ENCODE measurements around the gene MFNG. TPM values are rescaled to one million over a fixed set of nuclear protein-coding genes. Genes with fewer than 3 reads are reported as not detected.

Gene MFNG
- total and polyA plus RNA-seq, 2 experiments from 2014 or later, result 3.3 TPM

GRCh38 chr22:37498289-37498909 lies 12.2 kb upstream of the MFNG start:
- Histone ChIP-seq H4K20me1 (ENCODE audit: insufficient read depth, poor library complexity, severe bottlenecking) (no peaks in the 10 kb centered on the region), H3K9me2 (replicated peaks; ENCODE audit: insufficient read depth) (no peaks in the 10 kb centered on the region), H3K36me3 (replicated peaks; ENCODE audit: insufficient read depth, low read depth) (no peaks in the 10 kb centered on the region), H3K4me2 (no peak overlapping the region), H3K27me3 (no peaks in the 10 kb centered on the region), H3K27ac (no peak overlapping the region), H3K4me1 (ENCODE audit: insufficient read depth) (peaks cover 38% of the 10 kb centered on the region), H3K4me3 (no peak overlapping the region), H3K9me3 (ENCODE audit: low read depth) (no peaks in the 10 kb centered on the region), H3K79me2 (no peaks in the 10 kb centered on the region), H2AFZ (no peak overlapping the region)
- DNase-seq (ENCODE audit: low spot score), result peak; percentile 83
- WGBS (ENCODE audit: low lambda C conversion rate, missing lambda C conversion rate), result 51% methylated on average over 14 of the region's 15 CpGs
- TF ChIP-seq EZH2phosphoT487 (IDR thresholded peaks at IDR 0.05; ENCODE audit: low read depth, severe bottlenecking, unreplicated experiment) (no peak), CTCF (IDR thresholded peaks at IDR 0.05; ENCODE audit: poor library complexity) (peak; percentile 55)

GRCh38 chr22:37497062-37497599 lies 10.9 kb upstream of the MFNG start:
- Histone ChIP-seq H3K4me2 (no peak overlapping the region), H3K27ac (no peak overlapping the region), H3K36me3 (replicated peaks; ENCODE audit: insufficient read depth, low read depth) (no peaks in the 10 kb centered on the region), H3K79me2 (no peaks in the 10 kb centered on the region), H3K4me1 (ENCODE audit: insufficient read depth) (peaks cover 28% of the 10 kb centered on the region), H3K9me3 (ENCODE audit: low read depth) (no peaks in the 10 kb centered on the region), H4K20me1 (ENCODE audit: insufficient read depth, poor library complexity, severe bottlenecking) (no peaks in the 10 kb centered on the region), H2AFZ (no peak overlapping the region), H3K27me3 (no peaks in the 10 kb centered on the region), H3K9me2 (replicated peaks; ENCODE audit: insufficient read depth) (no peaks in the 10 kb centered on the region), H3K4me3 (no peak overlapping the region)
- TF ChIP-seq CTCF (IDR thresholded peaks at IDR 0.05; ENCODE audit: poor library complexity) (no peak), EZH2 (IDR thresholded peaks at IDR 0.05; ENCODE audit: borderline replicate concordance) (no peak), EZH2phosphoT487 (IDR thresholded peaks at IDR 0.05; ENCODE audit: low read depth, severe bottlenecking, unreplicated experiment) (no peak)
- no peak for DNase-seq (ENCODE audit: low spot score)
- 87% methylated on average over 12 of the region's 12 CpGs for WGBS (ENCODE audit: low lambda C conversion rate, missing lambda C conversion rate)

- DNase-seq (ENCODE audit: low spot score), result no peak
- Histone ChIP-seq H3K79me2 (no peaks in the 10 kb centered on the region), H3K27me3 (no peaks in the 10 kb centered on the region), H3K9me3 (ENCODE audit: low read depth) (no peaks in the 10 kb centered on the region), H3K4me2 (no peak overlapping the region), H3K4me1 (ENCODE audit: insufficient read depth) (peaks cover 24% of the 10 kb centered on the region), H2AFZ (no peak overlapping the region), H4K20me1 (ENCODE audit: insufficient read depth, poor library complexity, severe bottlenecking) (no peaks in the 10 kb centered on the region), H3K27ac (no peak overlapping the region), H3K36me3 (replicated peaks; ENCODE audit: insufficient read depth, low read depth) (no peaks in the 10 kb centered on the region), H3K4me3 (no peak overlapping the region), H3K9me2 (replicated peaks; ENCODE audit: insufficient read depth) (no peaks in the 10 kb centered on the region)
- WGBS (ENCODE audit: low lambda C conversion rate, missing lambda C conversion rate), result 84% methylated on average over 11 of the region's 11 CpGs
- no peak for TF ChIP-seq CTCF (IDR thresholded peaks at IDR 0.05; ENCODE audit: poor library complexity)
- TF ChIP-seq EZH2 (IDR thresholded peaks at IDR 0.05; ENCODE audit: borderline replicate concordance), result no peak
- no peak for TF ChIP-seq EZH2phosphoT487 (IDR thresholded peaks at IDR 0.05; ENCODE audit: low read depth, severe bottlenecking, unreplicated experiment)
These were observed 10.5 kb upstream of the MFNG start for GRCh38 chr22:37496651-37497050.

All from hepatocyte (in vitro differentiated cells).